Measurements from ENCODE around the gene CGB2. TPM values are rescaled to one million over a fixed set of nuclear protein-coding genes. Genes with fewer than 3 reads are reported as not detected.
"Not testable (repeated sequence)": the region's sequence is repeated elsewhere in the genome, so short reads cannot be mapped to it uniquely, and the experiment has no call there.

Gene CGB2
- total and polyA plus RNA-seq, 8 donors: not detected

DNA sequence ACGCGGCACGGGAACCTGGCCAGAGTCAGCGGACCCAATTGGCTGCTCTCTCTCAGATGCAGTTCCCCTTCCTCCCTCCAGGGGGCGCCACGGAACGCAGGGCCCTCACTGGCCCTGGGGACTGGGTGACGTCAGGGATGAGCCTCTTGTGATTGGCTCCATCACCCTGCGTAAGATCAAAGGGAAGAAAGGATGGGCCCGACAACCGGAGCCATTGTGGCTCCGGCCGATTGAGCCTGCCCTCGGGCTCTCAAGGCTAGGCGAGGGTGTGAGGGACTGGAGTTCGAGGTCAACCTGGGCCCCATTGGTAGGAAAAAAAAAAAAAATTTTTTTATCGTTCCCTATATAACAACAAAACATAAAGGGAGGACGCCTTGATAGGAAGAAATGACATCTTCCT lies 5.1 kb downstream of the CGB2 start, which contains the start of gene CGB1:
CGB1 (minus strand) TSS at position 81 of the 400 bp plus-strand sequence. CDS start 184 bp downstream, outside the sequence.
- H3K4me1 ChIP-seq; H3K9me3 ChIP-seq; FAIRE-seq; intact Hi-C loops (cut with DNase I); H3K4me3 ChIP-seq; H3K27me3 ChIP-seq; ATAC-seq; H3K36me3 ChIP-seq; DNase-seq; H3K27ac ChIP-seq: not testable (repeated sequence)
- TF ChIP-seq, protein P1, sequence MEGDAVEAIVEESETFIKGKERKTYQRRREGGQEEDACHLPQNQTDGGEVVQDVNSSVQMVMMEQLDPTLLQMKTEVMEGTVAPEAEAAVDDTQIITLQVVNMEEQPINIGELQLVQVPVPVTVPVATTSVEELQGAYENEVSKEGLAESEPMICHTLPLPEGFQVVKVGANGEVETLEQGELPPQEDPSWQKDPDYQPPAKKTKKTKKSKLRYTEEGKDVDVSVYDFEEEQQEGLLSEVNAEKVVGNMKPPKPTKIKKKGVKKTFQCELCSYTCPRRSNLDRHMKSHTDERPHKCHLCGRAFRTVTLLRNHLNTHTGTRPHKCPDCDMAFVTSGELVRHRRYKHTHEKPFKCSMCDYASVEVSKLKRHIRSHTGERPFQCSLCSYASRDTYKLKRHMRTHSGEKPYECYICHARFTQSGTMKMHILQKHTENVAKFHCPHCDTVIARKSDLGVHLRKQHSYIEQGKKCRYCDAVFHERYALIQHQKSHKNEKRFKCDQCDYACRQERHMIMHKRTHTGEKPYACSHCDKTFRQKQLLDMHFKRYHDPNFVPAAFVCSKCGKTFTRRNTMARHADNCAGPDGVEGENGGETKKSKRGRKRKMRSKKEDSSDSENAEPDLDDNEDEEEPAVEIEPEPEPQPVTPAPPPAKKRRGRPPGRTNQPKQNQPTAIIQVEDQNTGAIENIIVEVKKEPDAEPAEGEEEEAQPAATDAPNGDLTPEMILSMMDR (IDR thresholded peaks at IDR 0.05): peak in 2 of 4 donors; percentile 13 to 21
- 42 to 58% methylated on average over 15 to 18 of the region's 18 CpGs for WGBS, 2 donors

DNA sequence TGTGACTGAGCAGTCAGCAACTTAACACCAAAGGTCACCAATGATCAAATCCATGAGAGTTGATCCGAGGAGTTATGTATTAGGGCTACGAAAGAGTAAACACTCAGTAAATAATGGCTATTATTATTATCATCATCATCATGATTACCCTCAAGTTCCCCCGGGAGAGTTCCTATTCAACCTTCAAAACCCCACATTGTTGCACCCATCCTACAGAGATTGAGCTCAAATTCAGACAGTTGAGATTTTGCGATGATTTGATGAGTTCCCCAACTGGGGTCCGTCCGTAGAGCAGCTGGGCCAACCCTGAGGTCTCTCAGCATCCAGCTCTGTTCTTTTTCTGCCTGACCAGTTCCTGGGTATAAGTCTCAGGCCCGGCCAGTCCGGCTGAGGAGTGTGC lies 6.4 kb downstream of the CGB2 start:
- H3K4me3 ChIP-seq; H3K27me3 ChIP-seq; ATAC-seq; H3K36me3 ChIP-seq; DNase-seq; FAIRE-seq; H3K9me3 ChIP-seq; H3K4me1 ChIP-seq; H3K27ac ChIP-seq; intact Hi-C loops (cut with DNase I): not testable (repeated sequence)
- 73 to 77% methylated on average over 5 to 8 of the region's 8 CpGs for WGBS, 2 donors

DNA sequence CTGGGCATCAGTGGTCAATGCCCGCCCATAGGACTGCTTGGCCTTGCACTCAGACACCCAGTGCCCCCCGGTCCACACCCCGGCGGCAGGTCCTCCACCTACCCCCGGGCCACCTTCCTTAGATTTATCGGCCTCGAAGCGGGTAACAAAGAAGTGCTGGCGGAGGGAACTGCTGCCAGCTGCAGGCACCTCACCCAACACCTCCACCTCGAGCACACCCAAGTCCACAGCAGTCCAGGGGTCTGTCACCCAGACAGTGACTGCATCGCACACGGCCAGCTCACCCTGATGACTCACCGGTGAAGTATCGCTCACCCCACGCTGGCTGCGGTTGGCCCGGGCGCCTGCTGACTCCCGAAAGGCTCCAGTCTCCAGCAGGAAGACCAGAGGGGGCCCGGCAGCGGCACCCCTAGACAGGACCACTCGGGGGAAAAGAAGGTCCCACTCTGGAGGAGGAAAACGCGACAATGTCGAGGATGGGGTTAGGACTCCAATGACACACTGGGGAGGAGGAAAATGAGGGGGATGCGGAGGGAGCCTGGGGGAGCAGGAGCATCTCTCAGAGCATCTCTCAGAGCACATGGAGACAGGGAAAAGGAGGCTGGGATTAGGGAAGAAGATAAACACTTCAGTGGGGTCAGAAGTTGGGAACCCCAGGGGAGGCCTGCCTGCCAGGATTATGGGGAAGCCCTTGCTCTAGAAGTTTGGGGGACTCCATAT lies 7.0 kb downstream of the CGB2 start:
- intact Hi-C loops (cut with DNase I); FAIRE-seq; H3K36me3 ChIP-seq; H3K4me3 ChIP-seq; H3K9me3 ChIP-seq; H3K4me1 ChIP-seq; H3K27me3 ChIP-seq; DNase-seq; ATAC-seq; H3K27ac ChIP-seq: not testable (repeated sequence)
- WGBS, 2 donors: 69 to 73% methylated on average over 26 of the region's 26 CpGs

DNA sequence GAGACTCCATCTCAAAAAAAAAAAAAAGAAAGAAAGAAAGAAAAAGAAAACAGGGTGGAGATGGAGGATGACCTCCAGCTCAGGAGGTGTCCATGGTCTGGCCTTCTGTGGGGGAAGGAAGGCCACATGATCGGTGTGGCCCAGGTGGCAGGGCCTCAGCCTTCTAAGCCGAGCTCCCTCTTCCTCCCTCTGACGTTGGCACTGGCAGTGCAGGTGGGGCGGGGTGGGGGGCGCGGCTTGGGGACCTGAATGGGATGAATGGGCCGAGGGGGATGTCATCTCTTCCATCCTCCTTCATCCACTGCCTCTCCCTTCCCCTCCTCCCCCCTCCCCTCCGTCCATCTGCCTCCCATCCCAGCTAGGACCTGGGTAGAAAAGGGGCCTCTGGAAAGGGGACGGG lies 8.0 kb downstream of the CGB2 start:
- DNase-seq; H3K36me3 ChIP-seq; H3K27ac ChIP-seq; intact Hi-C loops (cut with DNase I); H3K4me3 ChIP-seq; FAIRE-seq; H3K4me1 ChIP-seq; H3K9me3 ChIP-seq; H3K27me3 ChIP-seq; ATAC-seq: not testable (repeated sequence)
- 40 to 59% methylated on average over 6 to 9 of the region's 9 CpGs for WGBS, 2 donors

DNA sequence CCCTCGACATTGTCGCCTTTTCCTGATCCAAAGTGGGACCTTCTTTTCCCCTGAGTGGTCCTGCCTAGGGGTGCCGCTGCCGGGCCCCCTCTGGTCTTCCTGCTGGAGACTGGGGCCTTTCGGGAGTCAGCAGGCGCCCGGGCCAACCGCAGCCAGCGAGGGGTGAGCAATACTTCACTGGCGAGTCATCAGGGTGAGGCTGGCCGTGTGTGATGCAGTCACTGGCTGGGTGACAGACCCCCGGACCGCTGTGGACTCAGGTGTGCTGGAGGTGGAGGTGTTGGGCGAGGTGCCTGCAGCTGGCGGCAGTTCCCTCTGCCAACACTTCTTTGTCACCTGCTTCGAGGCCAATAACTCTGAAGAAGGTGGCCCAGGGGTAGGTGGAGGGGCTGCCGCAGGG lies 10.5 kb downstream of the CGB2 start:
- no peak for DNase-seq
- no peak for ATAC-seq
- no peak overlapping the region for H3K4me3 ChIP-seq
- WGBS, 2 donors: 56 to 64% methylated on average over 17 of the region's 17 CpGs
- TF ChIP-seq, protein P1 (IDR thresholded peaks at IDR 0.05): no peak
- no peaks in the 10 kb centered on the region for H3K4me1 ChIP-seq
- H3K27ac ChIP-seq: no peak overlapping the region
- intact Hi-C loops (cut with DNase I): no loop called here
- no peaks in the 10 kb centered on the region for H3K36me3 ChIP-seq
- no peak for FAIRE-seq
- H3K27me3 ChIP-seq: no peaks in the 10 kb centered on the region
- H3K9me3 ChIP-seq: no peaks in the 10 kb centered on the region

DNA sequence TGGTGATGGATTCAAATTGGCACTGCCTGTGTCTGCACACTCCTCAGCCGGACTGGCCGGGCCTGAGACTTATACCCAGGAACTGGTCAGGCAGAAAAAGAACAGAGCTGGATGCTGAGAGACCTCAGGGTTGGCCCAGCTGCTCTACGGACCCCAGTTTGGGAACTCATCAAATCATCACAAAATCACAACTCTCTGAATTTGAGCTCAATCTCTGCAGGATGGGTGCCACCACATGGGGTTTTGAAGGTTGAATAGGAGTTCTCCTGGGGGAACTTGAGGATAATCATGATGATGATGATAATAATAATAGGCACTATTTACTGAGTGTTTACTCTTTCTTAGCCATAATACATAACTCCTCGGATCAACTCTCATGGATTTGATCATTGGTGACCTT lies 11.0 kb downstream of the CGB2 start:
- FAIRE-seq: not testable (repeated sequence)

DNA sequence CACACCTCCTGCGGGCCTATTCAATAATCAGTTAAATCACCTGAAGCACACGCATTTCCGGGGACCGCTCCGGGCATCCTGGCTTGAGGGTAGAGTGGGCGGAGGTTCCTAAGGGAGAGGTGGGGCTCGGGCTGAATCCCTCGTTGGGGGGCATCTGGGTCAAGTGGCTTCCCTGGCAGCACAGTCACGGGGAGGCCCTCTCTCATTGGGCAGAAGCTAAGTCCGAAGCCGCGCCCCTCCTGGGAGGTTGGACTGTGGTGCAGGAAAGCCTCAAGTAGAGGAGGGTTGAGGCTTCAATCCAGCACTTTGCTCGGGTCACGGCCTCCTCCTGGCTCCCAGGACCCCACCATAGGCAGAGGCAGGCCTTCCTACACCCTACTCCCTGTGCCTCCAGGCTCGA lies 11.9 kb downstream of the CGB2 start, which contains the start of gene CGB5:
CGB5 (plus strand) TSS at position 301 of the 400 bp plus-strand sequence. CDS start 362 bp downstream, outside the sequence.
- intact Hi-C loops (cut with DNase I); H3K9me3 ChIP-seq; FAIRE-seq; H3K27me3 ChIP-seq; H3K4me1 ChIP-seq; H3K36me3 ChIP-seq; DNase-seq; H3K4me3 ChIP-seq; H3K27ac ChIP-seq; ATAC-seq: not testable (repeated sequence)
- WGBS, 2 donors: 59 to 63% methylated on average over 14 to 15 of the region's 15 CpGs

More for the DNA sequence above, 11.0 kb downstream of the CGB2 start:
- H3K4me1 ChIP-seq; H3K27me3 ChIP-seq; DNase-seq; H3K9me3 ChIP-seq; H3K4me3 ChIP-seq; ATAC-seq; H3K36me3 ChIP-seq; intact Hi-C loops (cut with DNase I); H3K27ac ChIP-seq: not testable (repeated sequence)
- whole genome bisulfite sequencing, 2 donors: 58 to 62% methylated on average over 2 of the region's 4 CpGs

DNA sequence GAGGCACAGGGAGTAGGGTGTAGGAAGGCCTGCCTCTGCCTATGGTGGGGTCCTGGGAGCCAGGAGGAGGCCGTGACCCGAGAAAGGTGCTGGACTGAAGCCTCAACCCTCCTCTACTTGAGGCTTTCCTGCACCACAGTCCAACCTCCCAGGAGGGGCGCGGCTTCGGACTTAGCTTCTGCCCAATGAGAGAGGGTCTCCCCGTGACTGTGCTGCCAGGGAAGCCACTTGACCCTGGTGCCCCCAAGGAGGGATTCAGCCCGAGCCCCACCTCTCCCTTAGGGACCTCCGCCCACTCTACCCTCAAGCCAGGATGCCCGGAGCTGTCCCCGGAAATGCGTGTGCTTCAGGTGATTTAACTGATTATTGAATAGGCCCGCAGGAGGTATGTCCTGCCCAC lies 17.3 kb downstream of the CGB2 start, which contains the start of gene CGB8:
CGB8 (minus strand) TSS at position 101 of the 400 bp plus-strand sequence. CDS start 372 bp downstream, outside the sequence.
- H3K36me3 ChIP-seq; ATAC-seq; FAIRE-seq; H3K9me3 ChIP-seq; intact Hi-C loops (cut with DNase I); H3K4me1 ChIP-seq; H3K4me3 ChIP-seq; H3K27ac ChIP-seq; DNase-seq; H3K27me3 ChIP-seq: not testable (repeated sequence)
- WGBS, 2 donors: 62 to 64% methylated on average over 8 to 10 of the region's 12 CpGs

DNA sequence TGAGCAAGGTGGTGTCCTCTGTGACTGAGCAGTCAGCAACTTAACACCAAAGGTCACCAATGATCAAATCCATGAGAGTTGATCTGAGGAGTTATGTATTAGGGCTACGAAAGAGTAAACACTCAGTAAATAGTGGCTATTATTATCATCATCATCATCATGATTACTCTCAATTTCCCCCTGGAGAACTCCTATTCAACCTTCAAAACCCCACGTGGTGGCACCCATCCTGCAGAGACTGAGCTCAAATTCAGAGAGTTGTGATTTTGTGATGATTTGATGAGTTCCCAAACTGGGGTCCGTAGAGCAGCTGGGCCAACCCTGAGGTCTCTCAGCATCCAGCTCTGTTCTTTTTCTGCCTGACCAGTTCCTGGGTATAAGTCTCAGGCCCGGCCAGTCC lies 18.1 kb downstream of the CGB2 start:
- H3K36me3 ChIP-seq; H3K27ac ChIP-seq; H3K27me3 ChIP-seq; FAIRE-seq; intact Hi-C loops (cut with DNase I); H3K4me1 ChIP-seq; ATAC-seq; H3K9me3 ChIP-seq; H3K4me3 ChIP-seq; DNase-seq: not testable (repeated sequence)
- WGBS, 2 donors: 67 to 74% methylated on average over 2 of the region's 4 CpGs

DNA sequence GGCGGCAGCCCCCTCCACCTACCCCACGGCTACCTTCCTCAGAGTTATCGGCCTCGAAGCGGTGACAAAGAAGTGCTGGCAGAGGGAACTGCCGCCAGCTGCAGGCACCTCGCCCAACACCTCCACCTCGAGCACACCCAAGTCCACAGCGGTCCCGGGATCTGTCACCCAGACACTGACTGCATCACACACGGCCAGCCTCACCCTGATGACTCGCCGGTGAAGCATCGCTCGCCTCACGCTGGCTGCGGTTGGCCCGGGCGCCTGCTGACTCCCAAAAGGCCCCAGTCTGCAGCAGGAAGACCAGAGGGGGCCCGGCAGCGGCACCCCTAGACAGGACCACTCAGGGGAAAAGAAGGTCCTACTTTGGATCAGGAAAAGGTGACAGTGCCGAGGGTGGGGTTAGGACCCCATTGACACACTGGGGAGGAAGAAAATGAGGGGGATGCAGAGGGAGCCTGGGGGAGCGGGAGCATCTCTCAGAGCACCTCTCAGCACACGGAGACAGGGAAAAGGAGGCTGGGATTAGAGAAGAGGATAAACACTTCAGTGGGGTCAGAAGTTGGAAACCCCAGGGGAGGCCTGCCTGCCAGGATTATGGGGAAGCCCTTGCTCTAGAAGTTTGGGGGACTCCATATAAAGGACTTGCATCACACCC lies 18.8 kb downstream of the CGB2 start:
- FAIRE-seq; H3K4me3 ChIP-seq; intact Hi-C loops (cut with DNase I); DNase-seq; H3K4me1 ChIP-seq; H3K36me3 ChIP-seq; ATAC-seq; H3K27me3 ChIP-seq; H3K27ac ChIP-seq; H3K9me3 ChIP-seq: not testable (repeated sequence)
- WGBS, 2 donors: 64 to 65% methylated on average over 24 of the region's 24 CpGs

All from pancreas (tissue), 10 donors.